ENCODE data around the gene PSTPIP1.

The PSTPIP1 gene

DNA sequence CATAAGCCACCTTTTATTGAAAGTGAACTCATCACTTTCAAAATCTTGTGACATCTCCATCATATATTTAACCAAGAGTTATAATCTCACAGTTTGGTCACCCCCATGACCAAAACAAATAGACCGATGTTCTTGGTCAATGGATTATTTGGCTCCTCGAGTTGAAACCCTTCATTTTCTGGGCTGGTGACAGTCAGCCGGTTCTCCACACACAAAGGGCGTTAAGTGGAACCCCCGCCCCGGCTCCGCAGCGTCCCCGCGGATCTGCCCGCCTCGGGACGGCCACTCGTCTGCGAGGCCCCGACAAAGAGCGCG is 75.2 kb downstream of the PSTPIP1 start:
- peak; percentile 25 for DNase-seq (ENCODE audit: low read depth)

DNA sequence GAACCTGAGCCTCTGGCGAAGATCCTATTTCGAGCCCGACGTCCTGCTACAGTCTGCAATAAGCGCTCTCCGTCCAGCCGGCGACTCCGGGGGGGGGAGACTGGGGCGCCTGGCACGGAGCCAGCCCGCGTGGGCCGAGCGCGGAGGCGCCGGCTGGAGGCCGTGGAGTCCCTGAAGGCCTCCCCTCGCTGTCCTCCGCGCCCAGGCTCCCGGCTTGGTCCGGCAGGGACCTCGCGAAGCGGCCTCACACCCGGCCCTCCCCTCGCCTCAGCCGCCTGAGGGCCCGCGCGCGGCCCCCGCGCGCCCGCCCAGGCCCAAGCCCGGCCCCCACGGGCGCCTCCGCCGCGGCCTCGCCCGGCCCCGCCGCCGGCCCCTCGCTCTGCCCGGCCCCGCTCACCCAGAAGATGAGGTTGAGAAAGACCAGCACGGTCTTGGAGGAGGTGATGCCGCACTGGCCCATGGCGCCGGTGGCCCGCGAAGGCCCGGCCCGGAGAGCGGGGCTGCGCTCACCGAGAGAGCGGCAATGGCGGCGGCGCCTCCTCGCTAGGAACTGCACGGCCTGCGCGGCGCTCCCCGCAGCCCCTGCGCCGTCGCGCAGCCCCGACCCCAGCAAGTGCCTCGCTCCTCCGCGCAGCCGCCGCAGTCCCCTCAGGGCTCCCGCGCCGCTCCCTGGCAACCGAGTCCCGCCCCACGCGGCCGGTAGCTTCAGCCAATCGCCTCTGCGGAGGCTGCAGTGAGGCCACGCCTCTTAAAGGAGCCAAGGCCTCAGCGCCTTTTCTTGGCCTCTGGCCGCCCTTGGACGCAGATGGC is 75.8 kb downstream of the PSTPIP1 start, which contains the start of gene TSPAN3:
Gene TSPAN3, minus strand, starts transcription at position 615 of the 810 bp plus-strand sequence. Its CDS starts 155 bp downstream, at position 460.
- DNase-seq (ENCODE audit: low read depth): peak; percentile 91

DNA sequence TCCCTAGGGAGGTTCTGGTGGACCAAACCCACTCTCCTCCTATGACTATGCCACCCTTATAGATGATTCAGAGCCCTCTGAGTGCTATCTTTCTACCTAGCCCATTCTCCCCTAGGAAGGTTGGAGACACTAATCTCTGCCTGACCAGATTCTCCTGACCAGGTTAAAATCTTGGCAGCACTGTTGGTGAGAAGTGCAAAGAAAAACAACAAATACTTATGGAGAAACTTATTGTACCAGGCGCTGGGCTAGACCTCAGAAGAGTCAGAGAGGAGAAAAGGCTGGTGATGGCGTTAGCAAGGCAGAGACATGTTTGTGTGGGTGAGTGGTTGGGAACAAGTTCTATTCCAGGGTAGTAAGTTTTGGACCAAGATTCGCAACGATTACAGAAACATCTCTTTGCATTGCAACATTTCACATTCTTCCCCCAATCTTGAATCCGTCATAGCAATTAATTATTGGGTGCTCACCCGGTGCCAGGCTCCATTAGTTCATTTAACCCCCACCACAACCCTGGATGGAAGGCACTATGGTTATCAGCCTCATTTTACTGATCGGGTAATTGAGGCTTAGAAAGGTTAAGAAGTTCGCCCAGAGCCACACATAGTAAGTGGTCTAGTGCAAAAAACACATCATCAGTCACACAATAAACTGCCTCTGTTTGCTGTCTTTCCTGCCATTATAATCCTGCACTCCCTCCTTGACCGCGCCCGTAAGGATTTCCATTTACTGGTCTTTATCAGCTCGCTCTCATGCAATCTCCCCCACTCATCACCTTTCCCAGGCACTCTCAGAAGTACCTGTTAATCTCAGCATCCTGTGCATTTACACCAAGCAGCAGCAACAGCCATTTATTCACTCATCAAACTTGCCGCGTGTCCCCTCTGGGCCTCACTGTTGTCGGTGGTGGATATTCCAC is 76.6 kb downstream of the PSTPIP1 start:
- no peak for DNase-seq (ENCODE audit: low read depth)

DNA sequence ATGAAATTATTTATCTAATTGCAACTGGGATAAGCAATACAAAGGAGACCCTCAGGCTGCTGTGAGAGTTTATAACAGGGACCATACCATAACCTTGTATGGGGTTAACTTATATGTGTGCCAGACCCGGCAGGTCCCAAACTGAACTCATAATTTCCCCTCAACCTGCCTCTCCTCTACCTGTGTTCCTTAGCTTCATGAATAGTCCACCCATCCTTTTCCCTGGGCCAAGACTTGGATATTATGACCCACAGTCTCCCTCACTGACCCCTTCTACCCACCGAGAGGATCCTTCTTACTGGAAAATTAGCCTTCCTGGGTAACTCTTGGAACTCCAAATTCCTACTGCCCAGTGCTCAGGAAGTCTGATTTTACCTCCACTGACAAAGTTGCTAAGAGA is 79.4 kb downstream of the PSTPIP1 start:
- DNase-seq (ENCODE audit: low read depth): no peak

DNA sequence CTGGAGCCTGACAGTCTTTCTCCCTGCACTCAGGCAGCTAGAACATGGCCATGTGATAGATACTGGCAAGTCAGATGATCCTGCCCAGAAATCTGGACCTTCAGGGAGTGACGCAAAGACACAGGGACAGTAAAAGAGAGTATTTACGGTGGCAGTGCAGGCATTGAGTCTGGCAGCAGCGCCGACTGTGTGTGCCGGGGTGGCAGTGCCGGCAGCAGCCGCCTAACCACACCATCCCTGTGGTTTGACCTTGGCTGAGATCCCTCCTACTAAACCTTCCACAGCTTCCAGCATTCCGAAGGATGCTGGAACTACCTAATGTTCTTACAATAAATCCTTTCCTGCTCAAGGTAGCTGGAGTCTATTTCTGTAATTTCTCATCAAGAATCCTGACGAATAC is 80.6 kb downstream of the PSTPIP1 start:
- DNase-seq (ENCODE audit: low read depth): no peak

DNA sequence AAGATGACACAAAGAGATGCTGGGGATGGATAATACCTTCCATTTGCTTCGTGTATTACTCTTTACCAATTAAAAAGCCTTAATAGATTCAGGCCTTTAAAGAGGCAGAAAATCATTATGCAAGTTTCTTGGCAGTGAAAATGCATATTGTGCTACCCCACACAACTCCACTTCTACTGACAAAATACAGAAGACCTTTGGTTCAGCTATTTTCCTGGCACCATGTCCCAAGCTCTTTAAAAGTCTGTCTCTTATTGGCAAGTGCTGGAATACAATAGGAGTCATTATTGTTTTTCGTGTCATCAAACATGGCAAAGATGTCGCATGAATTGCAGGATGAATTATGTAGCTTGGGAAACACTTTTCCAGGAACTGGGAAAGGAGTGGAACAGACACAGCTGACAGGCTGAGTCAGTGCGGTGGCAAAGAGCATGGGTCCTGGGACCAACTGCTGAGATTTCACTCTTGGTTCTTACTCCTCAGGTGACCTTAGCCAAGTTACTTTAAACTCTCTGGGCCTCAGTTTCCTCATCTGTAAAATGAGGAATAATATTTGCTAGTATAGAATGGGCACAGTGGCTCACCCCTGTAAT is 81.5 kb downstream of the PSTPIP1 start:
- DNase-seq (ENCODE audit: low read depth): no peak

DNA sequence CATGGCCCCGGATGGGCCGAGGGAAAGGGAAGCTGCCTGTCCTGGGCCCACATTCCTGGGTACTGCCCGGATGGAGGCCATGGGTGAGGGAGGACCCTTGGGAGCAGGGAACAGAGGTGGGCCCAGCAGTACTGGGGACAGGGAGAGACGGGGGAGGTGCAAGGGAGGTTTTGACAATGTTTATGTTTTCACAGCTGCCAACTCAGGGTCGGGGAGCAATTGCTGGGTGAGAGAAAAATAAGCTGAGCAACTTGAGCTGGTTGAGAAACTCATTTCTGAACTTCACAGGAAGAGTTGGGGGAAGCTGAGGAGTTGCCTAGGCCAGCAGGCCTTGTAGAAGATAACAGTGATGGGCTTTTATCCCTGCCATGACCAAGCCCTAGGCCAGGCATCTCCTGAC is 87.0 kb downstream of the PSTPIP1 start:
- DNase-seq (ENCODE audit: low read depth): no peak

DNA sequence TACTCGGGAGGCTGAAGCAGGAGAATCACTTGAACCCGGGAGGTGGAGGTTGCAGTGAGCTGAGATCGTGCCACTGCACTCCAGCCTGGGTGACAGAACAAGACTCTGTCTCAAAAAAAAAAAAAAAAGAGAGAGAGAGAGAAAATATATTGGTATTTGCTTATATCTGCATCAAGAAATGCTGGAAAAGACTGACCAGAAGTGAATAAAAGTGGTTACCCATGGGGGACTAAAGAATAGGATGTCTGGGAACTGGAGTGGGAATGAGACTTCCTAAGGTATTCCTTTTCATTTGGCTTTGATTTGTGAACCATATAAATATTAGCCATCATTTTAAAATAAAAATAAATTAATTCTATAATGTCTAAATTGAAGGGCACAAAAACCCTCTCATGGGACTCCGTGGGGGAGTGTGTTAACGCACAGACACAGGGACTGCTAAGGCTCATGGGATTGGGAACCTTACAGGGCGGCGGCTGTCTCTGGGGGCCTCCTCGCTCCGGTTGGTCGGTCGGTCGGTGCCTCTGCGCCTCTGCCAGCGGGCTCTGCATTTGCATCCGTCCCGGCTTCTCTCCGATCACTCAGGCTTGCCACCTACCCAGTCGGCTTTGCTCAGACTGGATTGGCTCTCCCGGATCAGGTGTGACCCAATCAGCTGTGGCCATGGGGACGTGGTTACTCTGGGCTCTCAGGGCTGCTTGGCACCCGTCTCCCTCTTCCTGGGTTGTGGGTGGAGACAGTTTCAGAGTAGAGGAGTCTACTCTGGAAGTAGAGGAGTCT is 88.6 kb downstream of the PSTPIP1 start:
- DNase-seq (ENCODE audit: low read depth): peak; percentile 58

DNA sequence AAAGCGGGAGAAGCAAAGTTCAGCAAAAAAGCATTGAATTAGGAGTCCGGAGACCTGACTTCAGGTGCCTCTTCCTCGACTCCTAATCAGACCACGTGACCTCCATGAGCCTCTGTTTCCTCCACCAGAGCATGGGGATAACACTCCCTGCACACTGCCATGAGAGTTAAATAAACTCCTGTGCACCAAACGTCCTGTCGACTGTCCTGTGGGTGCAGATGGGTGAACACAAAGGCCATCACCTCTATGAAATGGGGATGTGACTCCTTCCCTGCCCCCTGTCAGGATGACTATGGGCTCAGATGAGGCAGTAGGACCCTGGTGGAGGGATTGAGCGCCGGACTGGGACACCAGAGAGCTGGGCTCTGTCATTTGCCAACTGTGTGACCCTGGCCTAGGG is 89.5 kb downstream of the PSTPIP1 start:
- no peak for DNase-seq (ENCODE audit: low read depth)

DNA sequence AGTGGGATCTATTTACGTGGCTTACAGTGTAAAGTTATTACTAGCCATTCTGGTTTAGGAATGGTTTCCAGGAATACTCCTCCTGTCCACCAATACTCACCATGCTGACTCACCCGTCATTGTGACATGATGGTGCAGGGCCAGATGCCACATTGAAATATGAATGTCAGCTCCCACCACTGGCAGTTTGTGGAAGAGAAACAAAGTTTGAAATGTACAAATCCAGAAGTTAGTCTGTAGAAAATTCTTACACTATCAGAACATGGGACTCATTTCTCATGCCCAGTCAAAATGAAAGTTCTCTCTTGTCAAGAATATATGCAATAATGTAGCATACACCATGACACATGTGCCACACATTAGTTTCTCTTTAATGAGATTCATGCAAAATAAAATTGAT is 90.4 kb downstream of the PSTPIP1 start:
- no peak for DNase-seq (ENCODE audit: low read depth)
